Hepatic stellate cell (primary cell): ENCODE results near the gene E2F1.
"Not testable (repeated sequence)": the region's sequence is repeated elsewhere in the genome, so short reads cannot be mapped to it uniquely, and the experiment has no call there.

Experiments
- DNase-seq: peaks from one replicate; pipeline ENCODE4 v3.0.0; 2011; ENCODE audit warnings: low spot score

The E2F1 gene

DNA sequence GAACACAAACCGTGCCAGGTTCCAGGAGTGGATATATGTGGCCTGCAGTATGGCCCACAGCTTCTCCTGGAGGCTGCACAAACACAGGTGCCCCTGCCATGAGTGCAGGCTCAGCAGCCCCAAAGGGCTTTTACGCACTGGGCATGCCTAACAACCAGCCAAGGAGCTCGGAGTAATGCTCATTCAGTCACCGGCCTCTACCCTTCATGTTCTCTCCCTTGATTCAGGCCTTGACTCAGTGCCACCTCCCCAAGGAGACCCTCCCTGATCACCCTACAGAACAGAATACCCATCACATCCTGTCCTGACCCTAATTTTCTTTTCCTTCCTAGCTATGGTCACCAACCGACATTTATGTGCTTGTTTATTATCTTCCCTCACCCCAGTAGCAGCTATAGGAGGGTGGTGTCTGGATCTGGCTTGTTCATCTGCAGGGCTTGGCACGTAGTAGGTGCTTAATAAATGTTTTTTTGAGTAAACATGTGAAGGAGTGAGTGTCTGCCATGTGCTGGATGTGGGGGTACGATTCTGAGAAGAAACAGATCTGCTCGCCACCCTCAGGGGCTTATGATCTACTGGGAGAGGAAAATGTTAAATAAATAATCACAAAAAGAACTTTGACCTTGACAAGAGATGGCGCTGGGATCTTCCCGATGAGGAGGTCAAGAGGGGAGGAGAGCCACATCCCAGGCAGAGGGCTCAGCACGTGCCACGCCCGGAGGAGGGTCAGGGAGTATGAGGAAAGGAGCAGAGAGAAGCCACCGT, 24.7 kb upstream of the E2F1 start:
- DNase-seq: no peak

- no peak for DNase-seq
Measured at GRCh38 chr20:33709905-33710541, 23.8 kb upstream of the E2F1 start.

GRCh38 chr20:33709398-33709797, 23.2 kb upstream of the E2F1 start:
- DNase-seq: no peak

DNA sequence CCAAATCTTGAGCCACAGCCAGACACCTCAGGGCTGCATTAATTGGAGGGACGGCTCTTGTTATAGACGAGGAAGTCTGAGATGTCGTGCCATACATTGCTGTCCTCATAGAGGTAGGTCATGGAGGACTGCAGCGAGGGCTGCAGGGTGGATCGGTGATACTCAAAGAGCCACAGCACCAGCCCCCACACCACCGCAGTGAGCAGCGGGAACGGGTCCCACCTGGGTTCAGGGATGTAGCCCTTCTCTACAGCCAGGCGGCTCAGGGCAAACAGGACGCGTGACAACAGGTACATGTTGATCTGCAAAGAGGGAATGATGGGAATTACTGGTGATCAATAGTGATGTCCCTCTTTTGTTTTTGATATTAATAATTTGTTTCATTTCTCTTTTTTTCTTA, 21.5 kb upstream of the E2F1 start:
- DNase-seq: no peak

GRCh38 chr20:33704197-33704924, 18.2 kb upstream of the E2F1 start:
- DNase-seq: no peak

GRCh38 chr20:33703498-33704137, 17.4 kb upstream of the E2F1 start:
- DNase-seq: no peak

- DNase-seq: no peak
Measured at GRCh38 chr20:33702861-33703260, 16.7 kb upstream of the E2F1 start.

- DNase-seq: no peak
Measured at GRCh38 chr20:33701629-33702450, 15.7 kb upstream of the E2F1 start.

DNA sequence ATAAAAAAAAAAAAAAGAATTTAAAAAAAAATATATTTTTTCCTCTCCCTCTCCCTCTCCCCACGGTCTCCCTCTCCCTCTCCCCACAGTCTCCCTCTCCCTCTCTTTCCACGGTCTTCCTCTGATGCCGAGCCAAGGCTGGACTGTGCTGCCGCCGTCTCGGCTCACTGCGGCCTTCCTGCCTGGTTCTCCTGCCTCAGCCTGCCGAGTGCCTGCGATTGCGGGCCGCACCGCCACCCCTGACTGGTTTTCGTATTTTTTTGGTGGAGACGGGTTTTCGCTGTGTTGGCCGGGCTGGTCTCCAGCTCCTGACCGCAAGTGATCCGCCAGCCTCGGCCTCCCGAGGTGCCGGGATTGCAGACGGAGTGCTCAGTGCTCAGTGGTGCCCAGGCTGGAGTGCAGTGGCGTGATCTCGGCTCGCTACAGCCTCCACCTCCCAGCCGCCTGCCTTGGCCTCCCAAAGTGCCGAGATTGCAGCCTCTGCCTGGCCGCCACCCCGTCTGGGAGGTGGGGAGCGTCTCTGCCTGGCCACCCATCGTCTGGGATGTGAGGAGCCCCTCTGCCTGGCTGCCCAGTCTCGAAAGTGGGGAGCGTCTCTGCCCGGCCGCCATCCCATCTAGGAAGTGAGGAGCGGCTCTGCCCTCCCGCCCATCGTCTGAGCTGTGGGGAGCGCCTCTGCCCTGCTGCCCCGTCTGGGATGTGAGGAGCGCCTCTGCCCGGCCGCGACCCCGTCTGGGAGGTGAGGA, 14.7 kb upstream of the E2F1 start:
- DNase-seq: not testable (repeated sequence)

DNA sequence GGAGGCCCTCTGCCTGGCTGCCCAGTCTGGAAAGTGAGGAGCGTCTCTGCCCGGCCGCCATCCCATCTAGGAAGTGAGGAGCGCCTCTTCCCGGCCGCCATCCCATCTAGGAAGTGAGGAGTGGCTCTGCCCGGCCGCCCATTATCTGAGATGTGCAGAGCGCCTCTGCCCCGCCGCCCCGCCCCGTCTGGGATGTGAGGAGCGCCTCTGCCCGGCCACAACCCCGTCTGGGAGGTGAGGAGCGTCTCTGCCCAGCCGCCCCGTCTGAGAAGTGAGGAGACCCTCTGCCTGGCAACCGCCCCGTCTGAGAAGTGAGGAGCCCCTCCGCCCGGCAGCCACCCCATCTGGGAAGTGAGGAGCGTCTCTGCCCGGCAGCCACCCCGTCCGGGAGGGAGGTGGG, 12.8 kb upstream of the E2F1 start:
- DNase-seq: not testable (repeated sequence)

- DNase-seq: peak; percentile 39
Measured at GRCh38 chr20:33697129-33697528, 10.9 kb upstream of the E2F1 start.

DNA sequence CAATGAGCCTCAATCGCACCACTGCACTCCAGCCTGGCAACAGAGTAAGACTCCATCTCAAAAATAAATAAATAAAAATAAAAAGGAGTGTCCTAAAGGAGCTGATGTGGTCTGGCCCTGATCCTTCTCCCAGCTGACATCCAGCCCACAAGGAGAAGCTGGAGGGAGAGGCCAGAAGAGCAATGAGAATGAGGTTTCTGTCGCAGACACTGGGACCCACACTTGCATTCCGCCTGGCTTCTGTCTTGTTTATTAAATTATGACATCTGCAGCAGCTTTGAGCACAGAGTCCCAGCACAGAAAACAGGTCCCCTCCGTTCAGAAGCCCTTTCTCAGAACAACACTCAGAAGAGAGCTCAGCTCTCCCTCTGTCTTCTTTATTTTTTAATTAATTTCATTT, 10.3 kb upstream of the E2F1 start:
- DNase-seq: no peak

DNA sequence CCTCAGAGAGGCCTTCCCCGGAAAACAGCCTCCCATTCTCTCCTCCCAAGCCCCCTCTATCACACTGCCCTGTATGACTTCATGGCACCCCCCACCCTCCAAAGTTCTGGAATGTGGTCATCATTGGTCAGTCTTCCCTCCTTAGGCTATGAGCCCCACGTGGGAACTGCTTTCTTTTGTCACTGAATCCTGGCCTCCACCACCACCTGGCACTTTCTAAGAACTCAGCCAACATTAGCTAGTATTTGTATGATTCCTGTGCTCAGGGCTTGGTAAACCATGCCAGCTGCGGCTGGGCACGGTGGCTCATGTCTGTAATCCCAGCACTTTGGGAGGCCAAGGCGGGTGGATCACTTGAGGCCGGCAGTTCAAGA, 8.4 kb upstream of the E2F1 start:
- DNase-seq: no peak

DNA sequence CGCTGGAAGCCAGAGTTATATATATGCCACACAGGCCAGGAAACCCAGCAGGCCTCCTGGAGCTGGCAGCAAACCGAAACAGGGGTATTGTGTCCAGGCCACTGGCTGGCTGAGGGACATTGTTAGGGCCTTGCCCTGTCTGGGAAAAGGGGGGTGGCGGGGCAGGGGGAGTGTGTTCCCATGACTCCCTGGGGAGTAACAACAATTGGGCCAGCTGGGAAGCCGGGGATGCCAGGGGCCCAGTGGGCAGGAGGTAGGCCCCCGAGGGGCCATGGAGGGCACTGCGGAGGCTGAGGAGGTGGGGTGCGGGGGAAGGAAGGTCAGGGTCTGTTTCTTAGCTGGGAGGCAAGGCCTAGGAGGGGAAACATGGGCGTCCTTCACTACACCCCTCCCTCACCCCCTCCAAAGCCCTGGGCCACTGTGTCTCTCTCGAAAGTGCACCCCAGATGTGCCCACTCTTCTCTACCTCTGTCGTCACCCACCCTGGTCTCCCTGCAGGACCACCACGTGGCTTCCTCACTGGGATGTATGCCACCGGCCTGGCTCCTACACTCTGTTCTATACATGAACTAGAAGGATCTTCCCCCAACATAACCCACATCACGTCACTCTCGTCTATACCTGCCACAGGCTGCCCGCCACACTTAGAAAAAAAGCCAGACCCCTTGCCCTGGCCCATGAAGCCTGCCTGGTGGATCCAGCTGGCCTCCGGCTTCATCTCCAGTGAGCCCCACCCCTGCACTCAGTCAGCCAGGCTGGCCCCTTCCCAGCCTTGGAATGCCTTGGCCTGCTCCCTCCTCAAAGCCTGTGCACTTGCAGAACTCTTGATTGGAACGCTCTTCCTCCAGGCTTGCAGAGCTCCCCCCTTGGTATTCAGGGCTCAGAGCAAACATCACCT, 7.8 kb upstream of the E2F1 start:
- no peak for DNase-seq

DNA sequence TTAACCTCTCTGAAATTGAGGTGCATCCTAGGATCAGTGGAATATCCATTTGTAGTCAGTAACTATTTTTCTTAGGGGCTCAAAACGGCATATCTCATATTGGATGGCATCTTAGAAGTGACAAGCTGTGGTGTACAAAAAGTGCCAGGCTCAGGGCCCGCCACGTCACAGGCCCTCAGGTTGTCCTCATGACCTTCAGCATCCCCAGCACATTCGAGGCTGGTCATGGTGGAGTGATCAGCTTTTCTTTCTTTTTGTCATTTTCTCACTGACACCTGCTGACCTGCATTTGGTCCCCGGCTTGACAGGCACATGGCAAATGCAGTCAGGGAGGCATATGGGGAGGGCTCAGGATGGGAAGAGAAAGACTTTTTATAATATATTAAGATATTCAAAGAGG, 7.1 kb upstream of the E2F1 start:
- no peak for DNase-seq

DNA sequence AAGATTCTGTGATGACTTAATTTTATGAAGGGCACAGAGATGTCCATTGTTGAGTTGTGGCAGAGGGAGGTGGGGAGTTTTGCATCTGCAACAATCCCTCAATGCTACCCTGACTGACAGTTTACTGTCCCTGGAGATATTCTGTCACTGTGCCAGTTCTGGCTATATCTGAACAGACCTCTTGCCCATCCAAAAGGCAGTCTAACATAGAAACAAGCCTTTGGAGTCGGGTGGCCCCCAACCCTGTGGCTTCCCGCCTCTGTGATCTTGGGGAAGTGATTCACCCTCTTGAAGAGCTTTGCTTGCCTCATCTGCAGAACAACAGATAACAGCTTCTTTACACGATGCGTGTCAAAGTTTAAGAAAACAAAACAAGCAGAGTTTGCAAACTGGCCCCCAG, 3.8 kb upstream of the E2F1 start:
- no peak for DNase-seq

GRCh38 chr20:33689493-33689892, 3.3 kb upstream of the E2F1 start:
- DNase-seq: no peak

DNA sequence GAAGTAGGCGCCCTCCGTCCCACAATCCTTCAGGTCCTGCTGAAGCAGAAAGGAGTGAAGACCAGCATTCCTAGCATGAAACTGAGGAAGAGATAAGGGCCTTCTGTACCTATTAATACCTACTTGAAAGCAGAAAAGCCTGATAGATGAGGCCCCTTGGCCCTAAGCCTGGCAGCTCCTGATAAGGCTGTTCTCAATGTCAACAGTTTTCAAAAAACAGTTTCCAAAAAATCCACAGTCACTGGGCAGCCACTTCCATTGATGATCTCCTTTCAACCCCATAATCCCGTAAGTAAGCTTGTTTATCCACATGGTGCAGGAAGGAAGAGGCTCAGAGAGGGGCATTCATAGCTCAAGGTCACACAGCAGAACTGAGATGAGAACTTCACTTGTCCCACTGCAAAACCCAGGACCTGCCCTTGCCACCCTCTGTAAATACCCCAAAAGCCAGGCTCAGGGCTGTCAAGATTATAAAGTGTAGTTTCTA, 2.8 kb upstream of the E2F1 start:
- DNase-seq: no peak

DNA sequence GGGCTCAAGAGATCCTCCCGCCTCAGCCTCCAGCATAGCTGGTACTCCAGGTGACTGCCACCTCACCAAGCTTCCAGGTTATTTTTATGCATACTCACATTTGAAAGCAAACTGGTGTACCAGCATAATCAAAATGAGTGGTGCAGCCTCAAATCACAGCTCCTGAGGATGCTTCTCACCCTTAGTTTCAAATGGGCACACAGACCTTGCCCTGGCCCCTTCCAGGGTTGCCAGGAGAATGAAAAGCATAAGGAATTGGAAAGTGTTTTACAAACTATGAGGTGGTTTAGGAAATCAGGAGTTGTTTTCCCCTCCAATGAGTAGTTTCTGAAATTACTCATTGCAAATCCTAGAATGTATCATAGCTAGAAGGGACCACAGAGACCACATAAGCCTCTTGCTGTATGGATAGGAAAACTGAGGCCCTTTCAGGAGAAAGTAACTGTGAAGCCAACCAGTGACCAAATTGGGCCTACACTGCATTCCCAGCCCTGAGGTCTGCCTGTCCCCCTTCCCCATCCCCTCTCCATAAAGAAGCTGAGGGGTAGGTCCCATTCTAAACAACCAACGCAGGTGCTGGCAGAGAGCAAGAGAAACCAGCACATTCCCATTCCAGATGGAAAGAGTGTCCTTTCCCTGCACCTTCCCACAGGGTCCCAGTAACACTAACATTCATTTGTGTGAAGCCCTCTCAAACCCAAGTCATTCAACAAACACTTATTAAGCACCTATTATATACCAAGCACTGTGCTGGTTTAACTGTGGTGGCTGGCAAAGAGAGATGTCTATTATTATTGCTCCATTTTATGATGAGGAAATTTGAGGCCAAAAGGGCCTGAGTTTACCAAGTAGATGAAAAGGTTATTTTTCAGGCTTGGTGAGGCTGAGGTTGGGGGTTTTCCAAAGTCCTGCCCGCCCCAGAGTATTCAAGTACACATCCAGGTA, 2.1 kb upstream of the E2F1 start:
- no peak for DNase-seq
